Thoracic aorta (tissue), 2 donors: ENCODE results near the gene MADD. TPM values are rescaled to one million over a fixed set of nuclear protein-coding genes. Genes with fewer than 3 reads are reported as not detected.
"Not testable (repeated sequence)": the region's sequence is repeated elsewhere in the genome, so short reads cannot be mapped to it uniquely, and the experiment has no call there.

Experiments used
- ATAC-seq: fragments of 150-250 bp; one replicate; pipeline ENCODE4 v1.8.0; 2017; ENCODE audit warnings: low read depth; ENCODE audit not compliant: insufficient number of reproducible peaks, low FRiP score
- DNase-seq: peaks from one replicate; pipeline ENCODE4 v3.0.0-alpha.2; 2020; ENCODE audit warnings: low spot score
- H3K27ac ChIP-seq, 2 donors: fragments of 200-600 bp; sonication (generic); 1 replicate in 1 of 2; 2 replicates in 1 of 2; pipeline ENCODE4 v1.5.1; 2016; ENCODE audit warnings: mild to moderate bottlenecking in 2 of 2, moderate library complexity in 2 of 2
- H3K27me3 ChIP-seq: fragments of 200-600 bp; sonication (generic); replicated peaks from 2 replicates; pipeline ENCODE4 v1.6.0; 2016; ENCODE audit warnings: mild to moderate bottlenecking; ENCODE audit not compliant: insufficient read depth
- H3K36me3 ChIP-seq: fragments of 200-600 bp; sonication (generic); one replicate; pipeline ENCODE4 v1.5.1; 2016
- H3K4me1 ChIP-seq, 2 donors: fragments of 200-600 bp; sonication (generic); 1 replicate in 1 of 2; 2 replicates in 1 of 2; pipeline versions ENCODE4 v1.5.1 to v1.6.0; 2016; ENCODE audit warnings: low read depth in 2 of 2, mild to moderate bottlenecking in 1 of 2; ENCODE audit not compliant: control insufficient read depth in 1 of 2
- H3K4me3 ChIP-seq: fragments of 200-600 bp; sonication (generic); 2 replicates; pipeline ENCODE4 v1.5.1; 2016; ENCODE audit warnings: mild to moderate bottlenecking
- H3K9me3 ChIP-seq: fragments of 200-600 bp; sonication (generic); 2 replicates; pipeline ENCODE4 v1.5.1; 2016
- CTCF ChIP-seq: fragments of 200-600 bp; sonication (generic); IDR thresholded peaks from one replicate; pipeline ENCODE4 v1.5.1; 2019; ENCODE audit warnings: antibody characterized with exemption
- total RNA-seq, 2 donors: library from RNA; depleted of rRNA; stranded (reverse); fragments of >200 nt; gene quantifications; one replicate each; pipeline versions ENCODE4 v1.1.0 to v1.2.3, GENCODE V29; 2016

The MADD gene
- total RNA-seq, 2 donors from 2014 or later = 58.9 to 74.3 TPM

- H3K4me1 ChIP-seq = peaks cover 11 to 24% of the 10 kb centered on the region in 2 donors
- DNase-seq (no peak), ATAC-seq (no peak)
- peaks cover 34% of the 10 kb centered on the region for H3K36me3 ChIP-seq
- no peaks in the 10 kb centered on the region for H3K27me3 ChIP-seq
- H3K9me3 ChIP-seq = peaks cover 6% of the 10 kb centered on the region
- no peak overlapping the region for H3K4me3 ChIP-seq
- no peak for TF ChIP-seq CTCF
- H3K27ac ChIP-seq = no peak overlapping the region
Observed at GRCh38 chr11:47302853-47303252, 32.9 kb downstream of the MADD start.

GRCh38 chr11:47305734-47306483 lies 36.0 kb downstream of the MADD start:
- no peak overlapping the region for H3K4me3 ChIP-seq
- peaks cover 11 to 24% of the 10 kb centered on the region in 2 donors for H3K4me1 ChIP-seq
- no peaks in the 10 kb centered on the region for H3K27me3 ChIP-seq
- DNase-seq (peak; percentile 27), ATAC-seq (peak; percentile 76)
- H3K27ac ChIP-seq = peak overlapping the region; percentile 60 to 83
- H3K9me3 ChIP-seq = no peaks in the 10 kb centered on the region
- H3K36me3 ChIP-seq = peaks cover 47% of the 10 kb centered on the region
- TF ChIP-seq CTCF = no peak

- Histone ChIP-seq H3K36me3 (peaks cover 53% of the 10 kb centered on the region), H3K27me3 (no peaks in the 10 kb centered on the region), H3K9me3 (no peaks in the 10 kb centered on the region), H3K4me3 (no peak overlapping the region), H3K27ac (peak overlapping the region; percentile 60 to 83), H3K4me1 (peaks cover 11 to 24% of the 10 kb centered on the region in 2 donors)
- TF ChIP-seq CTCF = no peak
- no peak for DNase-seq
- no peak for ATAC-seq
Observed at GRCh38 chr11:47306484-47306844, 36.5 kb downstream of the MADD start.

- peaks cover 11 to 24% of the 10 kb centered on the region in 2 donors for H3K4me1 ChIP-seq
- H3K36me3 ChIP-seq = peaks cover 54% of the 10 kb centered on the region
- H3K27ac ChIP-seq = no peak overlapping the region
- no peaks in the 10 kb centered on the region for H3K27me3 ChIP-seq
- DNase-seq (no peak), ATAC-seq (no peak)
- H3K4me3 ChIP-seq = no peak overlapping the region
- H3K9me3 ChIP-seq = no peaks in the 10 kb centered on the region
- no peak for TF ChIP-seq CTCF
Observed at GRCh38 chr11:47308050-47308823, 38.3 kb downstream of the MADD start.

- no peaks in the 10 kb centered on the region for H3K27me3 ChIP-seq
- TF ChIP-seq CTCF = no peak
- ATAC-seq = no peak
- DNase-seq = no peak
- H3K4me1 ChIP-seq = no peaks in the 10 kb centered on the region
- H3K9me3 ChIP-seq = no peaks in the 10 kb centered on the region
- H3K4me3 ChIP-seq = no peak overlapping the region
- no peak overlapping the region for H3K27ac ChIP-seq
- H3K36me3 ChIP-seq = peaks cover 48% of the 10 kb centered on the region
Observed at GRCh38 chr11:47314992-47315391, 45.1 kb downstream of the MADD start.

- not testable (repeated sequence) for ATAC-seq, DNase-seq, H3K4me1 ChIP-seq, H3K9me3 ChIP-seq, H3K27me3 ChIP-seq, H3K4me3 ChIP-seq, H3K27ac ChIP-seq
- peaks cover 33% of the 10 kb centered on the region for H3K36me3 ChIP-seq
Observed at GRCh38 chr11:47316501-47316900, 46.6 kb downstream of the MADD start.
